ENCODE measurements around the gene IST1.
"Not testable (repeated sequence)": the region's sequence is repeated elsewhere in the genome, so short reads cannot be mapped to it uniquely, and the experiment has no call there.

IST1 gene

GRCh38 chr16:71882505-71883167 is 12.7 kb upstream of the IST1 start:
- DNase-seq (ENCODE audit: low read depth, low spot score) = peak; percentile 86

- DNase-seq (ENCODE audit: low read depth, low spot score) = peak; percentile 53
These were observed 12.0 kb upstream of the IST1 start for GRCh38 chr16:71883168-71883848.

DNA sequence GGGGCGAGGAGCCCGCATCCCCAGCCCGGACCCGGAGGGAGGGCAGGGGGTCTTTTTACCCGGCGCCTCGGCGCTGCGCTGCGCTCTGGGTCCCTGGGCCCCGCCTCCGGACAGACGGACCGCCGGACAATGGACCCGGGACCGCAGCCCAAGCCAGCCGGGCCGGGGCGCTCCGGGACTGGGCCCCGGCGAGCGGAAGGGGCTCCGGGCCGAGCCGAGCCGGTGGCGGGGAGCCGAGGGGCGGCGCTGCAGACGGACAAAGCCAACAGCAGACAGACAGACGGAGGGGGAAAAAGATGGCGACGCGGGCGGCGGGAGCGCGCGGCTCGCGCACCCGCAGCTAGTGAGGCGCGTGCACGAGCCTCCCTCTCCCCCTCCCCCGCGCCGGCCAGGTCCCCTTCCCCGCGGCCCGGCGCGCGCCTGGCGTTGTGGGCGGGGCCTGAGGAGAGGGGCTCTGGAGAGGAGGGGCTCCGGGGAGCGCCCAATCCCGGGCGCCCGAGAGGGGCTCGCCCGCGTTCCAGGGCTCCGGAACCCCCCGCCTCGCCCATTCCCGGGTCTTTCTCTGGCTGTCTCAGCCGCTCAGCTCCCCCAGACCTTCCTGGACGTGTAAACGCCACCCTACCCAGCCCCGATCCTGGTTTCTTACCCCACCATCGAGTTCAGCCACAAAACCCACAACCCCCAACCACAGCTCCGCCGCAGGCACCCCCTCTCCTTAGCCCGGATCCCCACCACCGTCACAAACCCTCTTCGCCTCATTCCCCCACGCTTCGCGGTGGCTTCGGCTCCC is 11.3 kb upstream of the IST1 start, which contains the start of gene ZNF821:
ZNF821 (minus strand) TSS at position 334 of the 790 bp plus-strand sequence. CDS start 4,236 bp downstream, outside the sequence.
- peak; percentile 93 for DNase-seq (ENCODE audit: low read depth, low spot score)

GRCh38 chr16:71885261-71885650 is 10.1 kb upstream of the IST1 start:
- DNase-seq (ENCODE audit: low read depth, low spot score) = no peak

DNA sequence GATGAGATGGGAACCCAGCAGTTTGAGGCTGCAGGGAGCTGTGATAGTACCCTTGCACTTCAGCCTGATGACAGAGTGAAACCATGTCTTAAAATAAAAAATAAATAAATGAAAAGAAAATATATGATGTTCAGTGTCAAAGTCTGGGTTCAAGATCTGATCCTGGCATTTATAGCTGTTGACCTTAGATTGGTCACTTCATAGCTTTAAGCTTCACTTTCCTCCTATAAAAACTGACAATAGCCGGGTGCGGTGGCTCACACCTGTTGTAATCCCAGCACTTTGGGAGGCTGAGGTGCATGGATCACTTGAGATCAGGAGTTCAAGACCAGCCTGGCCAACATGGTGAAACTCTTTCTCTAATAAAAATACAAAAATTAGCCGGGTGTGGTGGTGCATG is 6.2 kb upstream of the IST1 start:
- no peak for DNase-seq (ENCODE audit: low read depth, low spot score)

DNA sequence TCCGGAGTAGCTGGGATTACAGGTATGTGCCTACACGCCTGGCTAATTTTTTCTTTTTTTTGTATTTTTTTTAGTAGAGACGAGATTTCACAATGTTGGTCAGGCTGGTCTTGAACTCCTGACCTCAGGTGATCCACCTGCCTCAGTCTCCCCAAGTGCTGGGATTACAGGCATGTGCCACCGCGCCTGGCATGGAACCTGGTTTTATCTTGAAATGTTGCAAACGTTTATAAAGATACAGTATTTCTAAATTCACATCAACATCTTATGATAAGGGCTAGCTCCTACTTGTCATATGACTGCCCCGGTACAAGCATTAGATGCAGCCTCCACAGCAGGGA is 1.5 kb upstream of the IST1 start:
- no peak for DNase-seq (ENCODE audit: low read depth, low spot score)

GRCh38 chr16:71894229-71894920 is 956 bp upstream of the IST1 start:
- DNase-seq (ENCODE audit: low read depth, low spot score) = peak; percentile 60

GRCh38 chr16:71895679-71896365 is 491 bp downstream of the IST1 start:
- peak; percentile 59 for DNase-seq (ENCODE audit: low read depth, low spot score)

DNA sequence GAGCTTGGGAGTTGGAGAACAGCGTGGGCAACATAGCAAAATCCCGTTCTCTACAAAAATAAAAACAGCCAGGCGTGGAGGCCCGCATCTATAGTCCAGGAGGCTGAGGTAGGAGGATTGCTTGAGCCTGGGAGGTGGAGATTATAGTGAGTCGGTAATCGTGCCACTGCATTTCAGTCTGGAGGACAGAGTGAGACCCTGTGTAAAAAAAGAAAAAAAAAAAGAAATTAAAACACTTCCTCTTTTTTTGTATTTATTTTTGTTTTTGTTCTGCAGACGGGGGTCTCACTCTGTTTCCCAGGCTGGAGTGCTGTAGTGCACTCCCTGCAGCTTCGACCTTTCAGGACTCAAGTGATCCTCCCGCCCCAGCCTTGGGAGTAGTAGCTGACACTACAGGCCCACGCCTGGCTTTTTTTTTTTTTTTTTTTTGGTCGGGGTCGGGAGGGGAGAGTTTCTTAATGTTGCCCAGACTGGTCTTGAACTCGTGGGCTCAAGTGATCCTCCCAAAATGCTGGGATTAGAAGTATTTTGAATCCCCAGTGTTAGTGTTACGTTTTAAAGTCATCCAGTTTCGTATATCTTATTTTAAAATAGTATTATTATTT is 1.5 kb downstream of the IST1 start:
- no peak for DNase-seq (ENCODE audit: low read depth, low spot score)

DNA sequence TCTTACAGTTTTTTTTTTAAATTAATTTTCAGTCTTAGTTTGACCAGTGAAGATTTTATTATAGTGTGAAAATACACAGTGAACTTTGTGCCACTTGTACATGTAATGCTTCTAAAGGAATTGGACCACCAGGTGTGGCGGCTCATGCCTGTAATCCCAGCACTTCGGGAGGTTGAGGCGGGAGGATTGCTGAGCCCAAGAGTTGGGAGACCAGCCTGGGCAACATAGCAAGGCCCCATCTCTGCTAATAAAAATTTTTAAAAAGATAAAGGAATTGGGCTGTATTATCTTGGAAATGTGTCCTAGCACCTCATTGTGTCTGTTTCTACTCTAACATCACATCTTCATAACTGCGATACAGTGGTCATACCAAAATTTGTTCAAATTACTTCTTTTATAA is 3.8 kb downstream of the IST1 start:
- no peak for DNase-seq (ENCODE audit: low read depth, low spot score)

DNA sequence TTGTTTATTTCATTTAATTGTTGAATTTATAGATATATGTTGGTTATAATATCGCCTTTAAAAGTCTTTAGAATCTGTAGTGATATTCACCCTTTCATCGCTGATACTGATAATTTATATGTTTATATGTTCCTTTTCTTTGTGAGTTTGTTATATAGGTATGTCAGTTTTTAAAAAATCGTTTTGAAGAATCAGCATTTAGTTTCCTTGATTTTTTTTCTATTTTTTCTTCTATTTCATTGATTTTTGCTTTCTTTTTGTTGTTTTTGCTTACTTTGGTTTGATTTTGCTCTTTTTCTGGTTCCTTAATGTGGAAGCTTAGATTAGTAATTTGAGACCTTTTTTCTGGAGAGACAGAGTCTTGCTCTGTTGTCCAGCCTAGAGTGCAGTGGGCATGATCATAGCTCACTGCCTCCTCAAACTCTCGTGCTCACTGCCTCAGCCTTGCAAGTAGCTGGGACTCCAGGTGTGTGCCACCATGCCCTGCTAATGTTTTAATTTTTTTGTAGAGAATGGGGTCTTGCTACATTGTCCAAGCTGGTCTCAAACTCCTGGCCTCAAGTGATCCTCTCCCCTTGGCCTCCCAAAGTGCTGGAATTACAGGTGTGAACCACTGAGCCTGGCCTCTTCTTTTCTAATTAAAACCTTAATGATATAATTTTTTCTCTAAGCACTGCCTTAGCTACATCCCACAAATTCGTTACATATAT is 7.5 kb downstream of the IST1 start:
- no peak for DNase-seq (ENCODE audit: low read depth, low spot score)

- DNase-seq (ENCODE audit: low read depth, low spot score) = no peak
These were observed 8.3 kb downstream of the IST1 start for GRCh38 chr16:71903608-71904007.

DNA sequence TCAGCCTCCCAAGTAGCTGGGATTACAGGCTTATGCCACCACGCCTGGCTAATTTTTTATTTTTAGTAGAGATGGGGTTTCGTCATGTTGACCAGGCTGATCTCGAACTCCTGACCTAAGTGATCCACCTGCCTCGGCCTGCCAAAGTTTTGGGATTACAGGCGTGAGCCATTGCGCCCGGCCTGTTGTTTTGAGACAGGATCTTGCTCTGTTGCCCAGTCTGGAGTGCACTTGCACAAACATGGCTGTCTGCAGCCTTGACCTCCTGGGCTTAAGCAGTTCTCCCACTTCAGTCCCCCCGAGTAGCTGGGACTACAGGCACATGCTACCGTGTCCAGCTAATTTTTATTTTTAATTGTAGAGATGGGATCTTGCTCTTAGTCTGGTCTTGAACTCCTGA is 8.9 kb downstream of the IST1 start:
- DNase-seq (ENCODE audit: low read depth, low spot score) = no peak

DNA sequence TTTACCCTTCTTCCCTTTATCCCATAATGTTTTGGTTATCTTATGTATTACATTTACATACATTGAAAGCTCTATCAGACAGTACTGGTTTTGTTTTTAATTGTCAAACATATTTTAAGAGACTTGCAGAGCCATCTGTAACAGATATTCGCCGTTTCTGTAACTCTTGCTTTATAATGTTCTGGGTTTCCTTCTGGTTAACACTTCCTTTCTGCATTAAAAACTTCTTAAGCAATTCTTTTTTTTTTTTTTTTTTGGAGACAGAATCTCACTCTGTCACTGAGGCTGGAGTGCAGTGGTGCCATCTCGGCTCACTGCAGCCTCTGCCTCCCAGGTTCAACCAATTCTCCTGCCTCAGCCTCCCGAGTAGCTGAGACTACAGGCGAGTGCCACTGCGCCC is 10.4 kb downstream of the IST1 start:
- not testable (repeated sequence) for DNase-seq (ENCODE audit: low read depth, low spot score)

GRCh38 chr16:71911121-71911520 is 15.8 kb downstream of the IST1 start:
- DNase-seq (ENCODE audit: low read depth, low spot score) = no peak

GRCh38 chr16:71912534-71913275 is 17.4 kb downstream of the IST1 start:
- no peak for DNase-seq (ENCODE audit: low read depth, low spot score)

DNA sequence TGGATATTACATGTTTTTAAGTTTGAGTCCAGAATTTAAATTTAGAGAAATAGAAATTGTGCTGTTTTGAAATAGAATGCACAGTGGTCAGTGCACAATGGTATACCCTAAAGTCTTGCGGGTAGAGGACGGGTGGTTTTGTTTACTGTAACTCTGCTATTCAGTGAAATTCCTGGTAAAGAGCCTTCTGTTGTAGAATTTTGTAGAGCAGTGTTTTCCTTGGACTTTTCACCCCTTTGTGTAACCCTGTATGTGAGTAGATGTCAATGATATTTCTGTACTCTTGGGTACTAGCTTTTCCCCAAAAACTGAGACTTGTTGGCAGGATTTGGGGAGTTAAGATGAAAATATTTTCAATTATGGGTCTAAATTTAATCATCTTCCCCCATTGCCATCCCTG is 19.5 kb downstream of the IST1 start:
- no peak for DNase-seq (ENCODE audit: low read depth, low spot score)

DNA sequence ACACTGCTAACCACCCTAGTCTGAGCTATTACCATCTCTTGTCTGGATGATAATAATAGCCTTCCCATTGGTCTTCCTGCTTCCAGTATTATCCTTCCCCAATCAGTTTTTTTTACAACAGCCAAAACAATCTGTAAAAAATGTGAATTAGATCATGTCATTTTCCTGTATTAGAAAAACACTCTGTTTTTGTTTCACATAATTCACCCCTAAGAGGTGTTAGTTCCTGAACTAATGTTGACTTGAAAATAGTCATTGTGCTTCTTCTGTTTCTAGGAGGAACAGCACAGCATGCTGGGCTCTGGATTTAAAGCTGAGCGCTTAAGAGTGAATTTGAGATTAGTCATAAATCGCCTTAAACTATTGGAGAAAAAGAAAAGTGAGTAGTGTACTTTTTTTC is 20.0 kb downstream of the IST1 start:
- DNase-seq (ENCODE audit: low read depth, low spot score) = no peak

DNA sequence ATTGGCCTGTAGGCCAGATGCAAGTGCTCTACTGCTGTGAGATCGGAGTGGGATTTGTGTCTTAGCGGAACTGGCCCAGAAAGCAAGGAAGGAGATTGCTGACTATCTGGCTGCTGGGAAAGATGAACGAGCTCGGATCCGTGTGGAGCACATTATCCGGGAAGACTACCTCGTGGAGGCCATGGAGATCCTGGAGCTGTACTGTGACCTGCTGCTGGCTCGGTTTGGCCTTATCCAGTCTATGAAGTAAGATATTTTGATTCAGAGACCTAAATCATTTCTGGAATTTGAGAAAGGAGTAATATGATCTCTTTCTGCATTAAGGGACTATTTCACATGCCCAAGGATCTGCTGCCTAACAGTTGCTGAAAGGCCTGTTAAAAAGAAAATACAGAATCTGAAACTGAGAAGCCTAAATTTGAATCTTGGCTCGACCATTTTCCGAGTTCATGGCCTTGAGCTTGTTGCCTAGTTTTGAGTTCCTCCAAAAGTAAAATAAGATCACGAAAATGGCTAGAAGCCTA is 21.1 kb downstream of the IST1 start:
- no peak for DNase-seq (ENCODE audit: low read depth, low spot score)

DNA sequence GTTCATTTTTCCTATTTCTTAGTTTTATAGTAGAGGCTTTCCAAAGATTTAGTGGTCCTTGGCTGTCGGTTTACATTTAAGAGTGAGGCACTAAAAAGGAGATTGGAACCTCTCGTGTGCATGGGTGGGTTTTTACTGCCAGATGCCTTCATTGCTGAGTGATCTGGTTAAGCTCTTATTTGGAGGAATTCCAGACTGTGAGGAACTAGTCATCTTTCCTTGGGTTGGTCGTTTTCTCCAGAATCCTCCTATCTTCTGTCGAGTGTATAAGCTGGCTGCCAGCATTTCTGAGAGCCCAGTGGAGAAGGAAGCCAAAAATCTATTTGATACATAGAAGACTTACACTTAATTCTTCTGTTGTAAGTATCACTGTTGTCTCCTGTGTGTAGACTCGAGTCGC is 22.6 kb downstream of the IST1 start:
- DNase-seq (ENCODE audit: low read depth, low spot score) = peak; percentile 50
